Testis (tissue), 2 donors: ENCODE results near the gene SIAH2.

Experiments
- CTCF ChIP-seq, 3 experiments: fragments of 450-650 bp in 2 of 3; fragments of 200-600 bp in 1 of 3; sonication (generic) in 1 of 3; IDR thresholded peaks; one replicate each; pipeline ENCODE4 v1.5.1; 2016 to 2019; ENCODE audit warnings: antibody characterized with exemption in 3 of 3, mild to moderate bottlenecking in 2 of 3, moderate library complexity in 1 of 3
- POLR2A ChIP-seq: fragments of 450-650 bp; IDR thresholded peaks from one replicate; pipeline ENCODE4 v1.6.1; 2017; ENCODE audit warnings: antibody characterized with exemption, mild to moderate bottlenecking, moderate library complexity

- TF ChIP-seq CTCF (IDR thresholded peaks at IDR 0.05) (no peak), POLR2A (no peak)
Observed at GRCh38 chr3:150764566-150764965, 1.6 kb upstream of the SIAH2 start.
